Thymus (tissue), 11 donors: ENCODE measurements around the gene ITIH1. TPM values are rescaled to one million over a fixed set of nuclear protein-coding genes. Genes with fewer than 3 reads are reported as not detected.

ENCODE experiments used
- DNase-seq, 9 donors: peaks; one replicate each; pipeline ENCODE4 v3.0.0-alpha.2; 2013; ENCODE audit warnings: low spot score in 9 of 9, low read depth in 6 of 9, missing footprints in 1 of 9
- H3K27ac ChIP-seq, 2 donors: one replicate each; pipeline ENCODE4 v1.5.1; 2013; ENCODE audit warnings: control low read depth in 1 of 2, low read depth in 1 of 2, low read length in 1 of 2, mild to moderate bottlenecking in 1 of 2, moderate library complexity in 1 of 2
- H3K27me3 ChIP-seq, 2 donors: one replicate each; pipeline ENCODE4 v1.5.1; 2013; ENCODE audit warnings: low read length in 1 of 2; ENCODE audit not compliant: control insufficient read depth in 2 of 2, insufficient read depth in 1 of 2
- H3K36me3 ChIP-seq, 2 donors: one replicate each; pipeline ENCODE4 v1.5.1; 2013; ENCODE audit warnings: low read length in 1 of 2, mild to moderate bottlenecking in 1 of 2, moderate library complexity in 1 of 2; ENCODE audit not compliant: control insufficient read depth in 2 of 2, insufficient read depth in 2 of 2
- H3K4me1 ChIP-seq, 2 donors: one replicate each; pipeline ENCODE4 v1.5.1; 2013; ENCODE audit warnings: low read length in 2 of 2; ENCODE audit not compliant: control insufficient read depth in 2 of 2, insufficient read depth in 2 of 2
- H3K4me3 ChIP-seq, 2 donors: one replicate each; pipeline ENCODE4 v1.5.1; 2013; ENCODE audit warnings: low read length in 2 of 2, control low read depth in 1 of 2, mild to moderate bottlenecking in 1 of 2
- H3K9me3 ChIP-seq, 2 donors: one replicate each; pipeline ENCODE4 v1.5.1; 2013; ENCODE audit warnings: low read length in 1 of 2, mild to moderate bottlenecking in 1 of 2; ENCODE audit not compliant: control insufficient read depth in 2 of 2, insufficient read depth in 1 of 2
- WGBS: extraction: QIAGEN DNeasy Blood & Tissue Kit; methylation state at CpG from one replicate; pipeline ENCODE4 v1.1.7; 2013; 5-methylcytosine and 5-hydroxymethylcytosine counted together
- polyA plus RNA-seq: library from polyadenylated mRNA; stranded (reverse); fragments of 200-250 nt; gene quantifications from one replicate; pipeline ENCODE4 v1.2.3, GENCODE V29; 2013
- total RNA-seq: library from RNA; stranded (reverse); fragments of 120-200 nt; gene quantifications from one replicate; pipeline ENCODE4 v1.2.4, GENCODE V29; 2013
- donor health status: healthy.

The ITIH1 gene
- total and polyA plus RNA-seq, 2 donors, result 0.52 to 3.4 TPM

GRCh38 chr3:52817221-52817620 is 39.8 kb downstream of the ITIH1 start:
- H3K27me3 ChIP-seq, result no peaks in the 10 kb centered on the region
- H3K4me1 ChIP-seq, result peaks cover 0 to 20% of the 10 kb centered on the region in 2 donors
- no peak overlapping the region for H3K4me3 ChIP-seq
- H3K36me3 ChIP-seq, result peaks cover 3 to 13% of the 10 kb centered on the region in 2 donors
- no peak overlapping the region for H3K27ac ChIP-seq
- DNase-seq, result no peak
- WGBS, result 98% methylated on average over 10 of the region's 10 CpGs
- no peaks in the 10 kb centered on the region for H3K9me3 ChIP-seq

- no peak overlapping the region for H3K27ac ChIP-seq
- no peak for DNase-seq
- H3K4me1 ChIP-seq, result peaks cover 0 to 13% of the 10 kb centered on the region in 2 donors
- 96% methylated on average over 7 of the region's 7 CpGs for WGBS
- H3K27me3 ChIP-seq, result no peaks in the 10 kb centered on the region
- H3K4me3 ChIP-seq, result no peak overlapping the region
- peaks cover 3 to 19% of the 10 kb centered on the region in 2 donors for H3K36me3 ChIP-seq
- H3K9me3 ChIP-seq, result no peaks in the 10 kb centered on the region
These were observed 40.5 kb downstream of the ITIH1 start for GRCh38 chr3:52817860-52818259.

- Histone ChIP-seq H3K4me1 (peaks cover 0 to 11% of the 10 kb centered on the region in 2 donors), H3K4me3 (no peak overlapping the region), H3K9me3 (no peaks in the 10 kb centered on the region), H3K36me3 (peaks cover 15 to 35% of the 10 kb centered on the region in 2 donors), H3K27me3 (no peaks in the 10 kb centered on the region), H3K27ac (no peak overlapping the region)
- DNase-seq, result no peak
- WGBS, result 76% methylated on average over 2 of the region's 2 CpGs
These were observed 42.5 kb downstream of the ITIH1 start for GRCh38 chr3:52819936-52820335.

GRCh38 chr3:52820736-52821135 is 43.3 kb downstream of the ITIH1 start:
- WGBS, result 79% methylated on average over 11 of the region's 11 CpGs

GRCh38 chr3:52822363-52822762 is 45.0 kb downstream of the ITIH1 start:
- no peaks in the 10 kb centered on the region for H3K9me3 ChIP-seq
- H3K36me3 ChIP-seq, result peaks cover 18 to 47% of the 10 kb centered on the region in 2 donors
- no peak for DNase-seq
- no peak overlapping the region for H3K4me3 ChIP-seq
- no peaks in the 10 kb centered on the region for H3K27me3 ChIP-seq
- 98% methylated on average over 5 of the region's 5 CpGs for WGBS
- no peak overlapping the region for H3K27ac ChIP-seq
- H3K4me1 ChIP-seq, result peaks cover 0 to 11% of the 10 kb centered on the region in 2 donors

More at GRCh38 chr3:52820736-52821135, 43.3 kb downstream of the ITIH1 start:
- Histone ChIP-seq H3K4me1 (peaks cover 0 to 11% of the 10 kb centered on the region in 2 donors), H3K27ac (no peak overlapping the region), H3K36me3 (peaks cover 15 to 37% of the 10 kb centered on the region in 2 donors), H3K27me3 (no peaks in the 10 kb centered on the region), H3K4me3 (no peak overlapping the region), H3K9me3 (no peaks in the 10 kb centered on the region)
- peak in 2 of 9 donors; percentile 19 to 41 for DNase-seq

- H3K27me3 ChIP-seq, result no peaks in the 10 kb centered on the region
- H3K27ac ChIP-seq, result no peak overlapping the region
- H3K36me3 ChIP-seq, result peaks cover 15 to 47% of the 10 kb centered on the region in 2 donors
- DNase-seq, result no peak
- H3K4me1 ChIP-seq, result peaks cover 0 to 3% of the 10 kb centered on the region in 2 donors
- 93% methylated on average over 10 of the region's 10 CpGs for WGBS
- H3K9me3 ChIP-seq, result no peaks in the 10 kb centered on the region
- H3K4me3 ChIP-seq, result no peak overlapping the region
These were observed 46.6 kb downstream of the ITIH1 start for GRCh38 chr3:52824037-52824436.

GRCh38 chr3:52827441-52827840 is 50.0 kb downstream of the ITIH1 start:
- Histone ChIP-seq H3K4me3 (no peak overlapping the region), H3K27me3 (no peaks in the 10 kb centered on the region), H3K9me3 (no peaks in the 10 kb centered on the region), H3K4me1 (no peaks in the 10 kb centered on the region), H3K27ac (no peak overlapping the region), H3K36me3 (peaks cover 15 to 46% of the 10 kb centered on the region in 2 donors)
- DNase-seq, result no peak
- 95% methylated on average over 9 of the region's 9 CpGs for WGBS

GRCh38 chr3:52827866-52828376 is 50.5 kb downstream of the ITIH1 start:
- Histone ChIP-seq H3K4me1 (no peaks in the 10 kb centered on the region), H3K9me3 (no peaks in the 10 kb centered on the region), H3K4me3 (no peak overlapping the region), H3K36me3 (peaks cover 16 to 45% of the 10 kb centered on the region in 2 donors), H3K27me3 (no peaks in the 10 kb centered on the region), H3K27ac (no peak overlapping the region)
- DNase-seq, result no peak
- 95% methylated on average over 10 of the region's 10 CpGs for whole genome bisulfite sequencing

GRCh38 chr3:52829482-52829881 is 52.1 kb downstream of the ITIH1 start:
- 99% methylated on average over 3 of the region's 3 CpGs for WGBS
- Histone ChIP-seq H3K27ac (no peak overlapping the region), H3K27me3 (no peaks in the 10 kb centered on the region), H3K36me3 (peaks cover 13 to 45% of the 10 kb centered on the region in 2 donors), H3K4me3 (no peak overlapping the region), H3K4me1 (peaks cover 0 to 11% of the 10 kb centered on the region in 2 donors), H3K9me3 (no peaks in the 10 kb centered on the region)
- DNase-seq, result no peak
